Type B pancreatic cell (in vitro differentiated cells): Measurements from ENCODE around the gene PIK3R3. TPM values are rescaled to one million over a fixed set of nuclear protein-coding genes. Genes with fewer than 3 reads are reported as not detected.

ENCODE experiments used
- DNase-seq: peaks from one replicate; pipeline ENCODE4 v3.0.0; 2021; ENCODE audit warnings: mixed read lengths; ENCODE audit not compliant: unreplicated experiment; ENCODE audit errors: extremely low spot score
- H3K27ac Mint-ChIP-seq: 2 replicates; pipeline ENCODE4 v1.8.0; 2021; ENCODE audit warnings: mild to moderate bottlenecking, mixed read lengths
- H3K27me3 Mint-ChIP-seq: 2 replicates; pipeline ENCODE4 v1.8.0; 2021; ENCODE audit warnings: mixed read lengths
- H3K36me3 Mint-ChIP-seq: 2 replicates; pipeline ENCODE4 v1.8.0; 2021; ENCODE audit warnings: mixed read lengths
- H3K4me1 Mint-ChIP-seq: one replicate; pipeline ENCODE4 v1.8.0; 2021; ENCODE audit warnings: mixed read lengths; ENCODE audit not compliant: unreplicated experiment
- H3K4me3 Mint-ChIP-seq: 2 replicates; pipeline ENCODE4 v1.8.0; 2021; ENCODE audit warnings: mild to moderate bottlenecking, mixed read lengths
- H3K9me3 Mint-ChIP-seq: 2 replicates; pipeline ENCODE4 v1.8.0; 2021; ENCODE audit warnings: mixed read lengths
- CTCF ChIP-seq: fragments of 200-600 bp; sonication (generic); conservative IDR thresholded peaks from 2 replicates; pipeline ENCODE4 v1.5.0; 2021; ENCODE audit warnings: antibody characterized with exemption, mild to moderate bottlenecking
- total RNA-seq: library from RNA; stranded (reverse); gene quantifications from 2 replicates; pipeline ENCODE4 v1.2.1, GENCODE V29; 2021; ENCODE audit warnings: low replicate concordance

Gene PIK3R3
- total RNA-seq, 1 donor from 2014 or later, result 47.5 TPM

GRCh38 chr1:46070164-46070814 is 62.1 kb downstream of the PIK3R3 start:
- no peak for TF ChIP-seq CTCF
- DNase-seq, result no peak
- H3K4me1 Mint-ChIP-seq, result peaks cover 6% of the 10 kb centered on the region
- peaks cover 5% of the 10 kb centered on the region for H3K9me3 Mint-ChIP-seq
- no peaks in the 10 kb centered on the region for H3K27me3 Mint-ChIP-seq
- H3K36me3 Mint-ChIP-seq, result peaks cover 24% of the 10 kb centered on the region
- no peak overlapping the region for H3K27ac Mint-ChIP-seq
- no peak overlapping the region for H3K4me3 Mint-ChIP-seq

GRCh38 chr1:46068525-46068924 is 63.9 kb downstream of the PIK3R3 start:
- TF ChIP-seq CTCF, result no peak
- H3K27ac Mint-ChIP-seq, result no peak overlapping the region
- peaks cover 19% of the 10 kb centered on the region for H3K36me3 Mint-ChIP-seq
- no peak for DNase-seq
- peaks cover 5% of the 10 kb centered on the region for H3K9me3 Mint-ChIP-seq
- H3K4me1 Mint-ChIP-seq, result peaks cover 9% of the 10 kb centered on the region
- H3K4me3 Mint-ChIP-seq, result no peak overlapping the region
- no peaks in the 10 kb centered on the region for H3K27me3 Mint-ChIP-seq

- peaks cover 18% of the 10 kb centered on the region for H3K36me3 Mint-ChIP-seq
- no peak for TF ChIP-seq CTCF
- peaks cover 10% of the 10 kb centered on the region for H3K4me1 Mint-ChIP-seq
- peaks cover 5% of the 10 kb centered on the region for H3K9me3 Mint-ChIP-seq
- no peak overlapping the region for H3K4me3 Mint-ChIP-seq
- no peak for DNase-seq
- H3K27me3 Mint-ChIP-seq, result no peaks in the 10 kb centered on the region
- no peak overlapping the region for H3K27ac Mint-ChIP-seq
These were observed 64.8 kb downstream of the PIK3R3 start for GRCh38 chr1:46067652-46068051.

GRCh38 chr1:46065405-46065804 is 67.0 kb downstream of the PIK3R3 start:
- H3K4me3 Mint-ChIP-seq, result no peak overlapping the region
- no peaks in the 10 kb centered on the region for H3K9me3 Mint-ChIP-seq
- no peak for TF ChIP-seq CTCF
- H3K4me1 Mint-ChIP-seq, result peaks cover 4% of the 10 kb centered on the region
- peaks cover 25% of the 10 kb centered on the region for H3K36me3 Mint-ChIP-seq
- H3K27ac Mint-ChIP-seq, result peak overlapping the region; percentile 24
- no peaks in the 10 kb centered on the region for H3K27me3 Mint-ChIP-seq
- no peak for DNase-seq

DNA sequence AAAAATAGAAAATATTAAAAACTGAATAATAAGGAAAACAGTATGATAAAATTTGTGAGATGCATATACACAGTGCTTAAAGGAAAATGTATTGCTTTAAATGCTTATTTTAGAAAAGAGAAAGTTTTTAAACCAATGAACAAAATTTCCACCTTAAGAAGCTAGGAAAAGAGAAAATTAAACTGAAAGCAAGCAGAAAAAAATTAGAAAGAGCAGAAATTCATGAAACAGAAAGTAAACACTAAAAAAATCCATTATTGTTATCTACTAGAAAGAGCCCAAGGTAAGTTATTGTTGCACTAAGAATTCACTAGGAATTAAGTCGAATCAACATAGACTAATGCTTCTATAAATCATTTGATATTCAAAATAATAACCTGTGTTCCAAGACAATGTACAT is 67.7 kb downstream of the PIK3R3 start:
- Mint-ChIP-seq H3K4me1 (peaks cover 4% of the 10 kb centered on the region), H3K36me3 (peaks cover 25% of the 10 kb centered on the region), H3K4me3 (no peak overlapping the region), H3K9me3 (no peaks in the 10 kb centered on the region), H3K27ac (no peak overlapping the region), H3K27me3 (no peaks in the 10 kb centered on the region)
- DNase-seq, result no peak
- TF ChIP-seq CTCF, result no peak
